GM18520 (cell line): Measurements from ENCODE around the gene EDN2.

Experiments used
- ATAC-seq: cut with Tn5 transposase; IDR thresholded peaks from one replicate; pipeline ENCODE4 v1.9.1; 2021; ENCODE audit not compliant: unreplicated experiment

EDN2 gene

GRCh38 chr1:41485605-41486004 is 1.1 kb upstream of the EDN2 start:
- ATAC-seq = no peak

GRCh38 chr1:41483960-41484401 is 502 bp downstream of the EDN2 start:
- no peak for ATAC-seq

GRCh38 chr1:41483001-41483850 is 1.3 kb downstream of the EDN2 start:
- no peak for ATAC-seq

GRCh38 chr1:41482001-41482765 is 2.3 kb downstream of the EDN2 start:
- ATAC-seq = no peak

- ATAC-seq = no peak
These were observed 3.2 kb downstream of the EDN2 start for GRCh38 chr1:41481109-41481775.

GRCh38 chr1:41480204-41481108 is 4.0 kb downstream of the EDN2 start:
- ATAC-seq = no peak

- ATAC-seq = no peak
These were observed 4.7 kb downstream of the EDN2 start for GRCh38 chr1:41479808-41480160.

GRCh38 chr1:41479000-41479807 is 5.3 kb downstream of the EDN2 start:
- no peak for ATAC-seq

GRCh38 chr1:41478118-41478748 is 6.2 kb downstream of the EDN2 start:
- no peak for ATAC-seq

GRCh38 chr1:41476807-41477361 is 7.6 kb downstream of the EDN2 start:
- no peak for ATAC-seq

GRCh38 chr1:41475859-41476567 is 8.5 kb downstream of the EDN2 start:
- ATAC-seq = no peak

- no peak for ATAC-seq
These were observed 9.1 kb downstream of the EDN2 start for GRCh38 chr1:41475346-41475745.

GRCh38 chr1:41474490-41475271 is 9.8 kb downstream of the EDN2 start:
- no peak for ATAC-seq

GRCh38 chr1:41473738-41474362 is 10.6 kb downstream of the EDN2 start:
- no peak for ATAC-seq

GRCh38 chr1:41471658-41472057 is 12.8 kb downstream of the EDN2 start:
- no peak for ATAC-seq

GRCh38 chr1:41469706-41470105 is 14.8 kb downstream of the EDN2 start:
- no peak for ATAC-seq

- ATAC-seq = no peak
These were observed 16.2 kb downstream of the EDN2 start for GRCh38 chr1:41468122-41468762.
